GM12878 (cell line): ENCODE results near the gene KIAA1671. TPM values are rescaled to one million over a fixed set of nuclear protein-coding genes. Genes with fewer than 3 reads are reported as not detected.

Source experiments
- ATAC-seq: fragments of 200-7000 bp; cut with Tn5 transposase; 3 replicates; pipeline ENCODE4 v1.9.1; 2020; ENCODE audit warnings: mild to moderate bottlenecking, moderate library complexity
- BruUV-seq: library from RNA; stranded (reverse); fragments of 400-500 nt; replicated peaks from 2 replicates; lab custom pipeline; 2021; lab: Mats Ljungman, UMichigan
- CTCF ChIA-PET: fragments of 300-600 bp; sonication (Branson Sonifier 250); formaldehyde crosslinking; extraction: SDS; loops from one replicate; lab custom pipeline; 2021; ENCODE audit warnings: inconsistent platforms; lab: Yijun Ruan, JAX
- POLR2A ChIA-PET: fragments of 350-600 bp; formaldehyde crosslinking; extraction: SDS; loops from one replicate; lab custom pipeline; 2021; ENCODE audit warnings: inconsistent platforms; lab: Charles Lee
- RAD21 ChIA-PET: fragments of 300-600 bp; sonication (Branson Sonifier 250); formaldehyde crosslinking; loops from one replicate; lab custom pipeline; 2023; ENCODE audit warnings: antibody characterized with exemption; ENCODE audit not compliant: unreplicated experiment; lab: Charles Lee
- SMC1A ChIA-PET: fragments of 300-600 bp; sonication (Branson Sonifier 250); formaldehyde crosslinking; loops from one replicate; lab custom pipeline; 2023; ENCODE audit not compliant: unreplicated experiment, uncharacterized antibody; lab: Charles Lee
- DNase-seq: peaks from one replicate; pipeline ENCODE4 v3.0.0-alpha.2; 2011; ENCODE audit warnings: low read depth, low spot score
- FAIRE-seq: peaks from 3 replicates; lab custom pipeline; 2011; peaks lifted over from hg19 to GRCh38; lab: Jason Lieb, UNC
- H2AFZ ChIP-seq: 2 replicates; pipeline ENCODE4 v1.6.0; 2011; ENCODE audit warnings: low read depth, low read length, control low read depth; ENCODE audit not compliant: control insufficient read depth
- H3K27ac ChIP-seq: 2 replicates; pipeline ENCODE4 v1.5.1; 2011; ENCODE audit warnings: control low read depth; ENCODE audit not compliant: control insufficient read depth, insufficient read depth
- H3K27me3 ChIP-seq, 2 experiments: replicated peaks in 1 of 2; 2 replicates each; pipeline versions ENCODE4 v1.6.0 to v1.6.1; 2011; ENCODE audit warnings: low read length in 1 of 2; ENCODE audit not compliant: control insufficient read depth in 2 of 2, insufficient read depth in 2 of 2
- H3K36me3 ChIP-seq, 2 experiments: 2 replicates each; pipeline ENCODE4 v1.5.1; 2011; ENCODE audit warnings: low read length in 1 of 2; ENCODE audit not compliant: control insufficient read depth in 2 of 2, insufficient read depth in 2 of 2
- H3K4me1 ChIP-seq: 2 replicates; pipeline ENCODE4 v1.6.1; 2011; ENCODE audit warnings: mild to moderate bottlenecking, low read length, moderate library complexity, mixed read lengths; ENCODE audit not compliant: control insufficient read depth, insufficient read depth
- H3K4me2 ChIP-seq: 2 replicates; pipeline ENCODE4 v1.6.0; 2011; ENCODE audit warnings: control low read depth; ENCODE audit not compliant: control insufficient read depth, insufficient read depth
- H3K4me3 ChIP-seq: fragments of 200-600 bp; sonication (generic); 2 replicates; pipeline ENCODE4 v1.5.1; 2016
- H3K79me2 ChIP-seq: 2 replicates; pipeline ENCODE4 v1.6.0; 2011; ENCODE audit warnings: low read length; ENCODE audit not compliant: control insufficient read depth, insufficient read depth
- H3K9ac ChIP-seq: 2 replicates; pipeline ENCODE4 v1.8.0; 2011; ENCODE audit warnings: low read length, control low read depth, mixed read lengths; ENCODE audit not compliant: control insufficient read depth, insufficient read depth
- H3K9me3 ChIP-seq: replicated peaks from 3 replicates; pipeline ENCODE4 v1.5.1; 2011; ENCODE audit warnings: mild to moderate bottlenecking, low read length; ENCODE audit not compliant: control insufficient read depth, insufficient read depth
- H4K20me1 ChIP-seq: 2 replicates; pipeline ENCODE4 v1.6.0; 2011; ENCODE audit not compliant: control insufficient read depth, insufficient read depth
- CBX5 ChIP-seq: sonication (generic); IDR thresholded peaks from 2 replicates; pipeline ENCODE4 v1.6.1; 2016; ENCODE audit warnings: low read depth, moderate library complexity, mild to moderate bottlenecking, inconsistent platforms
- FOXK2 ChIP-seq: fragments of 450-650 bp; IDR thresholded peaks from 2 replicates; pipeline ENCODE4 v1.6.1; 2017; ENCODE audit warnings: mild to moderate bottlenecking, moderate library complexity
- HDAC2 ChIP-seq: fragments of 200-600 bp; sonication (generic); IDR thresholded peaks from 2 replicates; pipeline ENCODE4 v1.6.1; 2017
- JUND ChIP-seq: IDR thresholded peaks from 2 replicates; pipeline ENCODE4 v1.6.1; 2012; ENCODE audit warnings: low read depth, mild to moderate bottlenecking, low read length, improper control_type of control experiment, moderate library complexity
- KDM1A ChIP-seq: fragments of 200-600 bp; sonication (generic); IDR thresholded peaks from 2 replicates; pipeline ENCODE4 v1.6.1; 2016; ENCODE audit warnings: borderline replicate concordance
- NR2C1 ChIP-seq: fragments of 450-650 bp; IDR thresholded peaks from 2 replicates; pipeline ENCODE4 v1.6.1; 2017; ENCODE audit warnings: antibody characterized with exemption, mild to moderate bottlenecking, moderate library complexity
- RELA ChIP-seq: fragments of 450-650 bp; IDR thresholded peaks from 2 replicates; pipeline ENCODE4 v1.8.0; 2014; ENCODE audit warnings: borderline replicate concordance; ENCODE audit not compliant: partially characterized antibody
- RFX5 ChIP-seq: IDR thresholded peaks from 2 replicates; pipeline ENCODE4 v1.6.1; 2011; ENCODE audit warnings: low read depth, low read length, improper control_type of control experiment
- ZNF217 ChIP-seq: fragments of 450-650 bp; IDR thresholded peaks from 2 replicates; pipeline ENCODE4 v1.6.1; 2017; ENCODE audit warnings: antibody characterized with exemption, mild to moderate bottlenecking
- ZZZ3 ChIP-seq: IDR thresholded peaks from 2 replicates; pipeline ENCODE4 v1.6.1; 2011; ENCODE audit warnings: low read depth; ENCODE audit not compliant: control insufficient read depth, insufficient read length
- WGBS: methylation state at CpG from one replicate; pipeline ENCODE4 v1.1.6; 2016; ENCODE audit warnings: low lambda C conversion rate; ENCODE audit not compliant: insufficient replicate concordance, insufficient coverage; ENCODE audit errors: missing lambda C conversion rate; 5-methylcytosine and 5-hydroxymethylcytosine counted together
- in situ Hi-C: fragments of 300-500 bp; cut with MboI; formaldehyde crosslinking; loops from 9 replicates; pipeline ENCODE4 v1.14.3; 2018; ENCODE audit warnings: mixed read lengths
- intact Hi-C: fragments of 100-400 bp; cut with micrococcal nuclease; formaldehyde crosslinking; loops from one replicate; pipeline ENCODE4 v1.14.2; 2022; ENCODE audit not compliant: unreplicated experiment
- polyA plus RNA-seq, 11 experiments: library from polyadenylated mRNA; depleted of rRNA in 4 of 11; unstranded in 6 of 11; stranded (reverse) in 5 of 11; fragments of >200 nt; fragmentation: Nextera tagmentation in 4 of 11; fragmentation: Illumina TruSeq in 1 of 11; extraction: Ambion mirVana in 4 of 11; extraction: Trizol in 1 of 11; gene quantifications; 1 replicate in 1 of 11; 2 replicates in 10 of 11; pipeline versions ENCODE4 v1.2.1 to v1.2.3, GENCODE V29; 2011 to 2016; ENCODE audit warnings: inconsistent platforms in 2 of 11, missing spikeins in 2 of 11, low read depth in 1 of 11
- total RNA-seq, 4 experiments: library from RNA; depleted of rRNA in 3 of 4; stranded (reverse); fragments of >200 nt in 3 of 4; fragmentation: Illumina TruSeq in 1 of 4; extraction: Trizol in 1 of 4; gene quantifications; 2 replicates each; pipeline versions ENCODE4 v1.2.1 to v1.2.3, GENCODE V29; 2013 to 2021
- TF ChIP-seq, protein P1 (sequence below): fragments of 450-650 bp; formaldehyde crosslinking; IDR thresholded peaks from 2 replicates; pipeline ENCODE4 v1.4.0; 2020; ENCODE audit warnings: mild to moderate bottlenecking, moderate library complexity
- TF ChIP-seq, protein P2 (sequence below): fragments of 450-650 bp; IDR thresholded peaks from 2 replicates; pipeline ENCODE4 v1.6.1; 2017; ENCODE audit warnings: borderline replicate concordance

The KIAA1671 gene
- total and polyA plus RNA-seq, 10 of the 15 experiments (the other 5 are each of a cell fraction or from before 2014, with no cell fraction given): 0.05 to 2.7 (median 0.33) TPM

GRCh38 chr22:24997023-24997422, 44.5 kb downstream of the KIAA1671 start:
- H3K9ac ChIP-seq: no peak overlapping the region
- POLR2A ChIA-PET: no interaction called here
- H3K27me3 ChIP-seq: no peaks in the 10 kb centered on the region
- CTCF ChIA-PET: no interaction called here
- BruUV-seq: no TSS peak
- H3K36me3 ChIP-seq: no peaks in the 10 kb centered on the region
- no peak overlapping the region for H2AFZ ChIP-seq
- TF ChIP-seq RELA: no peak
- no peak for TF ChIP-seq ZNF217
- TF ChIP-seq HDAC2: no peak
- no peak for TF ChIP-seq CBX5
- TF ChIP-seq KDM1A: no peak
- no peak overlapping the region for H3K4me2 ChIP-seq
- DNase-seq (no peak), ATAC-seq (no peak), FAIRE-seq (no peak)
- in situ Hi-C loops: no loop called here
- no peak overlapping the region for H3K4me3 ChIP-seq
- no peaks in the 10 kb centered on the region for H3K4me1 ChIP-seq
- H3K9me3 ChIP-seq: no peaks in the 10 kb centered on the region
- RAD21 ChIA-PET: no interaction called here
- H3K27ac ChIP-seq: no peak overlapping the region
- intact Hi-C loops: no loop called here
- no peaks in the 10 kb centered on the region for H4K20me1 ChIP-seq
- H3K79me2 ChIP-seq: no peaks in the 10 kb centered on the region
- SMC1A ChIA-PET: no interaction called here
- WGBS: 27% methylated on average over 6 of the region's 6 CpGs

DNA sequence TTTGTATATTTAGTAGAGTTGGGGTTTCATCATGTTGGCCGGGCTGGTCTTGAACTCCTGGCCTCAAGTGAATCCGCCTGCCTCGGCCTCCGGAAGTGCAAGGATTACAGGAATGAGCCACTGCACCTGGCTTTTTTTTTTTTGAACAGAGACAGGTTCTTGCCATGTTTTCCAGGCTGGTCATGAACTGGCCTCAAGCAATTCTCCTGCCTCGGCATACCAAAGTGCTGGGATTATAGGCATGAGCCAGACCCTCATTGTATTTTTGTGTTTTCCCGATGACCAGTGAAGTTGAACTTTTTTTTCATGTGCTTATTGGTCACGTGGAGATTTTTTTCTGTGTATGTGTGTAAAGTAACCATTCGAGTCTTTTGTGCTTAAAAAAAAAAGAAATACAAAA, 48.2 kb downstream of the KIAA1671 start:
- ChIA-PET POLR2A (no interaction called here), SMC1A (no interaction called here), RAD21 (no interaction called here), CTCF (no interaction called here)
- DNase-seq (no peak), ATAC-seq (no peak), FAIRE-seq (no peak)
- Histone ChIP-seq H3K79me2 (no peaks in the 10 kb centered on the region), H2AFZ (no peak overlapping the region), H3K36me3 (no peaks in the 10 kb centered on the region), H3K27me3 (no peaks in the 10 kb centered on the region), H3K9me3 (no peaks in the 10 kb centered on the region), H3K4me2 (no peak overlapping the region), H3K27ac (no peak overlapping the region), H4K20me1 (no peaks in the 10 kb centered on the region), H3K9ac (no peak overlapping the region), H3K4me1 (no peaks in the 10 kb centered on the region), H3K4me3 (no peak overlapping the region)
- TF ChIP-seq NR2C1 (no peak), JUND (no peak), FOXK2 (no peak), ZZZ3 (no peak), RFX5 (no peak)
- TF ChIP-seq, protein P1, sequence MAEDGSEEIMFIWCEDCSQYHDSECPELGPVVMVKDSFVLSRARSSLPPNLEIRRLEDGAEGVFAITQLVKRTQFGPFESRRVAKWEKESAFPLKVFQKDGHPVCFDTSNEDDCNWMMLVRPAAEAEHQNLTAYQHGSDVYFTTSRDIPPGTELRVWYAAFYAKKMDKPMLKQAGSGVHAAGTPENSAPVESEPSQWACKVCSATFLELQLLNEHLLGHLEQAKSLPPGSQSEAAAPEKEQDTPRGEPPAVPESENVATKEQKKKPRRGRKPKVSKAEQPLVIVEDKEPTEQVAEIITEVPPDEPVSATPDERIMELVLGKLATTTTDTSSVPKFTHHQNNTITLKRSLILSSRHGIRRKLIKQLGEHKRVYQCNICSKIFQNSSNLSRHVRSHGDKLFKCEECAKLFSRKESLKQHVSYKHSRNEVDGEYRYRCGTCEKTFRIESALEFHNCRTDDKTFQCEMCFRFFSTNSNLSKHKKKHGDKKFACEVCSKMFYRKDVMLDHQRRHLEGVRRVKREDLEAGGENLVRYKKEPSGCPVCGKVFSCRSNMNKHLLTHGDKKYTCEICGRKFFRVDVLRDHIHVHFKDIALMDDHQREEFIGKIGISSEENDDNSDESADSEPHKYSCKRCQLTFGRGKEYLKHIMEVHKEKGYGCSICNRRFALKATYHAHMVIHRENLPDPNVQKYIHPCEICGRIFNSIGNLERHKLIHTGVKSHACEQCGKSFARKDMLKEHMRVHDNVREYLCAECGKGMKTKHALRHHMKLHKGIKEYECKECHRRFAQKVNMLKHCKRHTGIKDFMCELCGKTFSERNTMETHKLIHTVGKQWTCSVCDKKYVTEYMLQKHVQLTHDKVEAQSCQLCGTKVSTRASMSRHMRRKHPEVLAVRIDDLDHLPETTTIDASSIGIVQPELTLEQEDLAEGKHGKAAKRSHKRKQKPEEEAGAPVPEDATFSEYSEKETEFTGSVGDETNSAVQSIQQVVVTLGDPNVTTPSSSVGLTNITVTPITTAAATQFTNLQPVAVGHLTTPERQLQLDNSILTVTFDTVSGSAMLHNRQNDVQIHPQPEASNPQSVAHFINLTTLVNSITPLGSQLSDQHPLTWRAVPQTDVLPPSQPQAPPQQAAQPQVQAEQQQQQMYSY: no peak
- TF ChIP-seq, protein P2, sequence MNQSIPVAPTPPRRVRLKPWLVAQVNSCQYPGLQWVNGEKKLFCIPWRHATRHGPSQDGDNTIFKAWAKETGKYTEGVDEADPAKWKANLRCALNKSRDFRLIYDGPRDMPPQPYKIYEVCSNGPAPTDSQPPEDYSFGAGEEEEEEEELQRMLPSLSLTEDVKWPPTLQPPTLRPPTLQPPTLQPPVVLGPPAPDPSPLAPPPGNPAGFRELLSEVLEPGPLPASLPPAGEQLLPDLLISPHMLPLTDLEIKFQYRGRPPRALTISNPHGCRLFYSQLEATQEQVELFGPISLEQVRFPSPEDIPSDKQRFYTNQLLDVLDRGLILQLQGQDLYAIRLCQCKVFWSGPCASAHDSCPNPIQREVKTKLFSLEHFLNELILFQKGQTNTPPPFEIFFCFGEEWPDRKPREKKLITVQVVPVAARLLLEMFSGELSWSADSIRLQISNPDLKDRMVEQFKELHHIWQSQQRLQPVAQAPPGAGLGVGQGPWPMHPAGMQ: no peak
- 37% methylated on average over 8 of the region's 8 CpGs for WGBS
- intact Hi-C loops (no loop called here), in situ Hi-C loops (no loop called here)
- BruUV-seq: no TSS peak
